B cell (primary cell): ENCODE results near the gene MDGA2. TPM values are rescaled to one million over a fixed set of nuclear protein-coding genes. Genes with fewer than 3 reads are reported as not detected.

ENCODE experiments used
- ATAC-seq: fragments of 200-7000 bp; cut with Tn5 transposase; one replicate; pipeline ENCODE4 v1.10.0; 2021; ENCODE audit warnings: low read depth, mild to moderate bottlenecking, moderate number of reproducible peaks, moderate library complexity
- CTCF ChIA-PET: fragments of 350-600 bp; sonication (Branson Sonifier 250); formaldehyde crosslinking; loops from one replicate; lab custom pipeline; 2021; ENCODE audit warnings: antibody characterized with exemption, inconsistent platforms; lab: Charles Lee
- POLR2A ChIA-PET: fragments of 350-600 bp; sonication (Branson Sonifier 250); formaldehyde crosslinking; loops from one replicate; lab custom pipeline; 2021; ENCODE audit warnings: antibody characterized with exemption; lab: Charles Lee
- DNase-seq: peaks from one replicate; pipeline ENCODE4 v3.0.0; 2013
- H2AFZ ChIP-seq: 2 replicates; pipeline ENCODE4 v1.6.1; 2012; ENCODE audit warnings: mild to moderate bottlenecking, low read depth, low read length; ENCODE audit not compliant: insufficient read depth, poor library complexity, severe bottlenecking
- H3K27ac ChIP-seq, 2 donors: 1 replicate in 1 of 2; 2 replicates in 1 of 2; pipeline ENCODE4 v1.5.1; 2012 to 2013; ENCODE audit warnings: low read length in 2 of 2, mild to moderate bottlenecking in 2 of 2, moderate library complexity in 1 of 2
- H3K27me3 ChIP-seq, 4 experiments: fragments of 200-600 bp in 1 of 4; sonication (generic) in 1 of 4; replicated peaks in 1 of 4; 1 replicate in 2 of 4; 2 replicates in 2 of 4; pipeline versions ENCODE4 v1.6.1 to v1.7.0; 2013 to 2016; ENCODE audit warnings: low read length in 3 of 4, mild to moderate bottlenecking in 2 of 4, mixed read lengths in 1 of 4, moderate library complexity in 1 of 4; ENCODE audit not compliant: insufficient read depth in 4 of 4, control insufficient read depth in 3 of 4; ENCODE audit errors: control extremely low read depth in 1 of 4
- H3K36me3 ChIP-seq, 2 experiments: replicated peaks in 1 of 2; 1 replicate in 1 of 2; 2 replicates in 1 of 2; pipeline versions ENCODE4 v1.6.1 to v1.7.1; 2013; ENCODE audit warnings: low read length in 1 of 2; ENCODE audit not compliant: insufficient read depth in 2 of 2, control insufficient read depth in 1 of 2; ENCODE audit errors: control extremely low read depth in 1 of 2, extremely low read depth in 1 of 2
- H3K4me1 ChIP-seq, 2 donors: fragments of 200-600 bp in 1 of 2; sonication (generic) in 1 of 2; 1 replicate in 1 of 2; 2 replicates in 1 of 2; pipeline versions ENCODE4 v1.5.1 to v1.6.1; 2013 to 2017; ENCODE audit warnings: low read length in 2 of 2; ENCODE audit not compliant: control insufficient read depth in 2 of 2, insufficient read depth in 2 of 2
- H3K4me2 ChIP-seq: replicated peaks from 2 replicates; pipeline ENCODE3; 2012; ENCODE audit warnings: mild to moderate bottlenecking, low read depth, low read length; ENCODE audit not compliant: poor library complexity, severe bottlenecking
- H3K4me3 ChIP-seq, 5 experiments: fragments of 200-600 bp in 1 of 5; sonication (generic) in 1 of 5; 1 replicate in 3 of 5; 2 replicates in 2 of 5; pipeline versions ENCODE4 v1.5.1 to v1.7.0; 2011 to 2016; ENCODE audit warnings: low read length in 4 of 5, mild to moderate bottlenecking in 4 of 5, low read depth in 2 of 5, control low read depth in 1 of 5, moderate library complexity in 1 of 5; ENCODE audit not compliant: insufficient read depth in 1 of 5; ENCODE audit errors: control extremely low read depth in 1 of 5, extremely low read depth in 1 of 5
- H3K79me2 ChIP-seq: fragments of 200-600 bp; sonication (generic); one replicate; pipeline ENCODE4 v1.6.0; 2016; ENCODE audit warnings: low read length; ENCODE audit not compliant: control insufficient read depth, insufficient read depth
- H3K9ac ChIP-seq: fragments of 200-600 bp; sonication (generic); 2 replicates; pipeline ENCODE4 v1.6.1; 2017; ENCODE audit warnings: mild to moderate bottlenecking, low read length, moderate library complexity
- H3K9me3 ChIP-seq, 3 donors: one replicate each; pipeline versions ENCODE4 v1.6.1 to v1.7.1; 2013; ENCODE audit warnings: low read length in 2 of 3; ENCODE audit not compliant: control insufficient read depth in 2 of 3, insufficient read depth in 1 of 3; ENCODE audit errors: control extremely low read depth in 1 of 3
- H4K20me1 ChIP-seq: 2 replicates; pipeline ENCODE4 v1.6.0; 2012; ENCODE audit warnings: mild to moderate bottlenecking, low read length; ENCODE audit not compliant: insufficient read depth, control insufficient read depth, poor library complexity, severe bottlenecking
- H3K27ac Mint-ChIP-seq: one replicate; pipeline ENCODE4 v1.8.0; 2021; ENCODE audit warnings: mixed read lengths
- H3K27me3 Mint-ChIP-seq: one replicate; pipeline ENCODE4 v1.8.0; 2021; ENCODE audit warnings: mixed read lengths
- H3K4me1 Mint-ChIP-seq: one replicate; pipeline ENCODE4 v1.8.0; 2021; ENCODE audit warnings: mixed read lengths
- H3K4me3 Mint-ChIP-seq: one replicate; pipeline ENCODE4 v1.8.0; 2021; ENCODE audit warnings: mixed read lengths
- H3K9me3 Mint-ChIP-seq: one replicate; pipeline ENCODE4 v1.8.0; 2022; ENCODE audit warnings: mixed read lengths; ENCODE audit not compliant: insufficient read depth
- EZH2 ChIP-seq: IDR thresholded peaks from 2 replicates; pipeline ENCODE4 v1.6.1; 2012; ENCODE audit warnings: borderline replicate concordance, low read depth, mild to moderate bottlenecking, moderate library complexity, low read length; ENCODE audit not compliant: insufficient read depth, poor library complexity, severe bottlenecking
- WGBS: methylation state at CpG from one replicate; pipeline ENCODE4 v1.1.5; 2013; ENCODE audit warnings: missing lambda C conversion rate; ENCODE audit not compliant: insufficient coverage; 5-methylcytosine and 5-hydroxymethylcytosine counted together
- intact Hi-C: fragments of 100-400 bp; cut with micrococcal nuclease; formaldehyde crosslinking; loops from one replicate; pipeline ENCODE4 v1.10.0; 2022
- polyA plus RNA-seq: library from polyadenylated mRNA; depleted of rRNA; stranded (reverse); fragments of >200 nt; gene quantifications from 2 replicates; pipeline ENCODE4 v1.2.3, GENCODE V29; 2012
- total RNA-seq, 2 donors: library from RNA; stranded (reverse); fragments of 120-200 nt in 1 of 2; gene quantifications; 1 replicate in 1 of 2; 2 replicates in 1 of 2; pipeline versions ENCODE4 v1.2.3 to v1.2.4, GENCODE V29; 2013 to 2022
- TF ChIP-seq, protein P1 (sequence below): fragments of 200-600 bp; IDR thresholded peaks from one replicate; pipeline ENCODE4 v1.8.0; 2022; ENCODE audit warnings: antibody characterized with exemption, mild to moderate bottlenecking

The MDGA2 gene
- total and polyA plus RNA-seq, 2 donors (not counting 1 experiment from before 2014, with no cell fraction given), result not detected

DNA sequence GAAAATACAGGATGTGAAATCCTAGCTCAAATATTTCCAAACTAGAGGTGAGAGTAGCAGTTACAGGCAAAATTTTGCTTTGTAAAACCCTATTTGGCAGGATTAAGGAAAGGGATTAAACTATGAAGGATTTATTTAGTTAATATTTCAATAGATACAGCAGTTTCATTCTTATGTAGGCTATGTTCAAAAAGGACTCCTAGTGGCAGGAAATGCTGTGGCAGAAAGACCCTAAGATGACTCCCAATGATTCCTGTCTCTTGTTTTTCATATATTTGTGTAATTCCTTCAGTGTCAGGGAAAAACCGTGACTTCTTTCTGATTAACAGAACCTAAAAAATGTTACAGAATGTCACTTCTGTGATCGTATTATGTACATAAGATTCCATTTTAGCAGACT is 724.3 kb downstream of the MDGA2 start:
- no peaks in the 10 kb centered on the region for H3K27me3 Mint-ChIP-seq
- DNase-seq (no peak), ATAC-seq (no peak)
- Histone ChIP-seq H3K9ac (no peak overlapping the region), H3K4me1 (no peaks in the 10 kb centered on the region), H3K9me3 (peaks cover 0 to 3% (median 1%) of the 10 kb centered on the region in 3 donors), H3K27me3 (no peaks in the 10 kb centered on the region), H3K79me2 (no peaks in the 10 kb centered on the region), H3K4me2 (no peak overlapping the region), H3K27ac (no peak overlapping the region), H2AFZ (no peak overlapping the region), H3K4me3 (no peak overlapping the region), H4K20me1 (no peaks in the 10 kb centered on the region), H3K36me3 (no peaks in the 10 kb centered on the region)
- CTCF ChIA-PET, result no interaction called here
- H3K27ac Mint-ChIP-seq, result no peak overlapping the region
- no peak for TF ChIP-seq EZH2
- TF ChIP-seq, protein P1, sequence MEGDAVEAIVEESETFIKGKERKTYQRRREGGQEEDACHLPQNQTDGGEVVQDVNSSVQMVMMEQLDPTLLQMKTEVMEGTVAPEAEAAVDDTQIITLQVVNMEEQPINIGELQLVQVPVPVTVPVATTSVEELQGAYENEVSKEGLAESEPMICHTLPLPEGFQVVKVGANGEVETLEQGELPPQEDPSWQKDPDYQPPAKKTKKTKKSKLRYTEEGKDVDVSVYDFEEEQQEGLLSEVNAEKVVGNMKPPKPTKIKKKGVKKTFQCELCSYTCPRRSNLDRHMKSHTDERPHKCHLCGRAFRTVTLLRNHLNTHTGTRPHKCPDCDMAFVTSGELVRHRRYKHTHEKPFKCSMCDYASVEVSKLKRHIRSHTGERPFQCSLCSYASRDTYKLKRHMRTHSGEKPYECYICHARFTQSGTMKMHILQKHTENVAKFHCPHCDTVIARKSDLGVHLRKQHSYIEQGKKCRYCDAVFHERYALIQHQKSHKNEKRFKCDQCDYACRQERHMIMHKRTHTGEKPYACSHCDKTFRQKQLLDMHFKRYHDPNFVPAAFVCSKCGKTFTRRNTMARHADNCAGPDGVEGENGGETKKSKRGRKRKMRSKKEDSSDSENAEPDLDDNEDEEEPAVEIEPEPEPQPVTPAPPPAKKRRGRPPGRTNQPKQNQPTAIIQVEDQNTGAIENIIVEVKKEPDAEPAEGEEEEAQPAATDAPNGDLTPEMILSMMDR, result no peak
- POLR2A ChIA-PET, result no interaction called here
- peaks cover 4% of the 10 kb centered on the region for H3K9me3 Mint-ChIP-seq
- H3K4me3 Mint-ChIP-seq, result no peak overlapping the region
- intact Hi-C loops, result no loop called here
- no CpG with 5 or more reads among the region's 2 CpGs for WGBS
- no peaks in the 10 kb centered on the region for H3K4me1 Mint-ChIP-seq

DNA sequence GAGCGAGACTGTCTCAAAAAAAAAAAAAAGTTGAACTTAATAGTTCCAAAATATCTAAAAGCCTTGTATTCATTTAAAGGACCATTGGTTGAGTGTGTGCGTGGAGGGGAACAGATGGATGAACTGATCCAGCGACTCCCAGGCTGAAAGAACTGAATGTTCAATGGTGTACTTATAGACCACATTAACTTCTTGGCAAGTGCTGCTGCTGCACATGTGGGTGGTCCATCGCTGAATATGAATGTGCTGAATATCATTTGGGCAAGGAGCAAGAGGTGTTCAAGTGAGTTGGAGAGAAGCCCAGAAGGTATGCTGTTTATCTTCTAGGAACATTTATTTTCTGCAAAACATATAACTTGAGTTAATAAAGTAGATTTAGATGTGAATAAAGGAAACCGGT is 734.8 kb downstream of the MDGA2 start:
- H3K4me3 ChIP-seq, result no peak overlapping the region
- H3K4me1 ChIP-seq, result no peaks in the 10 kb centered on the region
- no peak overlapping the region for H3K27ac ChIP-seq
- H3K9ac ChIP-seq, result no peak overlapping the region
- no peaks in the 10 kb centered on the region for H4K20me1 ChIP-seq
- CTCF ChIA-PET, result interaction anchor here (1.6 kb wide), 1 partner anchor 22 kb away, joined by 3 read pairs; no protein-coding TSS in a partner anchor
- no peaks in the 10 kb centered on the region for H3K36me3 ChIP-seq
- H2AFZ ChIP-seq, result no peak overlapping the region
- Mint-ChIP-seq H3K9me3 (peaks cover 4% of the 10 kb centered on the region), H3K4me3 (no peak overlapping the region), H3K4me1 (no peaks in the 10 kb centered on the region), H3K27ac (no peak overlapping the region), H3K27me3 (no peaks in the 10 kb centered on the region)
- ATAC-seq (no peak), DNase-seq (no peak)
- peaks cover 0 to 4% (median 0%) of the 10 kb centered on the region in 3 donors for H3K9me3 ChIP-seq
- H3K4me2 ChIP-seq, result no peak overlapping the region
- TF ChIP-seq, protein P1, result no peak
- TF ChIP-seq EZH2, result no peak
- 92% methylated on average over 2 of the region's 5 CpGs for WGBS
- POLR2A ChIA-PET, result no interaction called here
- H3K79me2 ChIP-seq, result no peaks in the 10 kb centered on the region
- H3K27me3 ChIP-seq, result no peaks in the 10 kb centered on the region
- intact Hi-C loops, result no loop called here
